GM12892 (cell line): Measurements from ENCODE around the gene ITPR1.

ENCODE experiments used
- POLR2A ChIP-seq: IDR thresholded peaks from 2 replicates; pipeline ENCODE4 v1.6.1; 2011; ENCODE audit warnings: low read depth, low read length, control low read depth
- POLR2AphosphoS5 ChIP-seq: IDR thresholded peaks from 2 replicates; pipeline ENCODE4 v1.6.1; 2011; ENCODE audit warnings: low read depth, low read length, control low read depth
- TAF1 ChIP-seq: IDR thresholded peaks from 2 replicates; pipeline ENCODE4 v1.6.1; 2011; ENCODE audit warnings: low read depth, mild to moderate bottlenecking, control low read depth, low read length, borderline replicate concordance

- no peak for TF ChIP-seq POLR2A
- TF ChIP-seq TAF1: no peak
- no peak for TF ChIP-seq POLR2AphosphoS5
Observed at GRCh38 chr3:4758249-4758860, 265.2 kb downstream of the ITPR1 start.
